Breast epithelium (tissue), 3 donors: ENCODE data around the gene SPTAN1.
"Not testable (repeated sequence)": the region's sequence is repeated elsewhere in the genome, so short reads cannot be mapped to it uniquely, and the experiment has no call there.

Experiments
- POLR2A ChIP-seq: fragments of 450-650 bp; IDR thresholded peaks from one replicate; pipeline ENCODE4 v1.6.1; 2016; ENCODE audit warnings: antibody characterized with exemption, mild to moderate bottlenecking, moderate library complexity
- TF ChIP-seq, protein P1 (sequence below), 3 donors: fragments of 450-650 bp; IDR thresholded peaks; one replicate each; pipeline ENCODE4 v1.5.1; 2016 to 2017; ENCODE audit warnings: antibody characterized with exemption in 3 of 3, mild to moderate bottlenecking in 3 of 3, moderate library complexity in 3 of 3

DNA sequence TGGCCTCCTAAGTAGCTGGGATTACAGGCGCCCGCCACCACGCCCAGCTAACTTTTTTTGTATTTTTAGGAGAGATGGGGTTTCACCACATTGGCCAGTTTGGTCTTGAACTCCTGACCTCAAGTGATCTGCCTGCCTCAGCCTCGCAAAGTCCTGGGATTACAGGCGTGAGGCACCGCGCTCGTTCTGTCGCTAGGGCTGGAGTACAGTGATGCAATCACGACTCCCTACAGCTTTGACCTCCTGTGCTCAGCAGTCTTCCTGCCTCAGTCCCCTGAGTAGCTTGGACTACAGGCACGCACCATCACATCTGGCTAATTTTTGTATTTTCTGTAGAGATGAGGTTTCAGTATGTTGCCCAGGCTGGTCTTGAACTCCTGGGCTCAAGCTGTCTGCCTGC is 34.5 kb downstream of the SPTAN1 start:
- TF ChIP-seq, protein P1, sequence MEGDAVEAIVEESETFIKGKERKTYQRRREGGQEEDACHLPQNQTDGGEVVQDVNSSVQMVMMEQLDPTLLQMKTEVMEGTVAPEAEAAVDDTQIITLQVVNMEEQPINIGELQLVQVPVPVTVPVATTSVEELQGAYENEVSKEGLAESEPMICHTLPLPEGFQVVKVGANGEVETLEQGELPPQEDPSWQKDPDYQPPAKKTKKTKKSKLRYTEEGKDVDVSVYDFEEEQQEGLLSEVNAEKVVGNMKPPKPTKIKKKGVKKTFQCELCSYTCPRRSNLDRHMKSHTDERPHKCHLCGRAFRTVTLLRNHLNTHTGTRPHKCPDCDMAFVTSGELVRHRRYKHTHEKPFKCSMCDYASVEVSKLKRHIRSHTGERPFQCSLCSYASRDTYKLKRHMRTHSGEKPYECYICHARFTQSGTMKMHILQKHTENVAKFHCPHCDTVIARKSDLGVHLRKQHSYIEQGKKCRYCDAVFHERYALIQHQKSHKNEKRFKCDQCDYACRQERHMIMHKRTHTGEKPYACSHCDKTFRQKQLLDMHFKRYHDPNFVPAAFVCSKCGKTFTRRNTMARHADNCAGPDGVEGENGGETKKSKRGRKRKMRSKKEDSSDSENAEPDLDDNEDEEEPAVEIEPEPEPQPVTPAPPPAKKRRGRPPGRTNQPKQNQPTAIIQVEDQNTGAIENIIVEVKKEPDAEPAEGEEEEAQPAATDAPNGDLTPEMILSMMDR (IDR thresholded peaks at IDR 0.05), result not testable (repeated sequence)
- TF ChIP-seq POLR2A, result not testable (repeated sequence)
